IMR-90 (cell line): ENCODE measurements around the gene VPS37B. TPM values are rescaled to one million over a fixed set of nuclear protein-coding genes. Genes with fewer than 3 reads are reported as not detected.
A peak's percentile ranks its signal among the peaks of the same experiment; 100 is the strongest.

Experiments
- ATAC-seq: fragments of 200-7000 bp; cut with Tn5 transposase; 2 replicates; pipeline ENCODE4 v1.9.1; 2020; ENCODE audit warnings: low read depth, mild to moderate bottlenecking, moderate library complexity
- BruUV-seq: library from RNA; stranded (reverse); fragments of 400-500 nt; replicated peaks from 2 replicates; lab custom pipeline; 2021; lab: Mats Ljungman, UMichigan
- CTCF ChIA-PET: fragments of 300-600 bp; formaldehyde crosslinking; extraction: SDS; loops from one replicate; lab custom pipeline; 2021; ENCODE audit warnings: antibody characterized with exemption; lab: Yijun Ruan, JAX
- POLR2A ChIA-PET: fragments of 300-600 bp; sonication (Branson Sonifier 250); formaldehyde crosslinking; loops from one replicate; lab custom pipeline; 2022; ENCODE audit warnings: antibody characterized with exemption; ENCODE audit not compliant: unreplicated experiment; lab: Charles Lee
- DNase-seq: peaks from one replicate; pipeline ENCODE4 v3.0.0; 2013
- H2AFZ ChIP-seq: replicated peaks from 2 replicates; pipeline ENCODE3; 2013; ENCODE audit warnings: low read length, mild to moderate bottlenecking; ENCODE audit not compliant: poor library complexity
- H2AK5ac ChIP-seq: 2 replicates; pipeline ENCODE4 v1.6.1; 2013; ENCODE audit warnings: low read depth, low read length, inconsistent platforms
- H2AK9ac ChIP-seq: replicated peaks from 2 replicates; pipeline ENCODE3; 2013; ENCODE audit warnings: mild to moderate bottlenecking, low read depth, low read length, moderate library complexity; ENCODE audit not compliant: poor library complexity
- H2BK120ac ChIP-seq: 2 replicates; pipeline ENCODE4 v1.6.1; 2013; ENCODE audit warnings: low read depth, low read length, inconsistent platforms
- H2BK15ac ChIP-seq: 3 replicates; pipeline ENCODE4 v1.6.1; 2013; ENCODE audit warnings: low read depth, low read length, inconsistent platforms
- H2BK20ac ChIP-seq: 2 replicates; pipeline ENCODE4 v1.6.1; 2013; ENCODE audit warnings: low read depth, mild to moderate bottlenecking, inconsistent platforms, low read length, moderate library complexity
- H2BK5ac ChIP-seq: 2 replicates; pipeline ENCODE4 v1.6.1; 2013; ENCODE audit warnings: mild to moderate bottlenecking, low read depth, low read length, inconsistent platforms; ENCODE audit not compliant: poor library complexity, severe bottlenecking
- H3K14ac ChIP-seq: replicated peaks from 2 replicates; pipeline ENCODE4 v1.6.1; 2013; ENCODE audit warnings: low read depth, low read length, inconsistent platforms
- H3K18ac ChIP-seq: 2 replicates; pipeline ENCODE4 v1.6.1; 2013; ENCODE audit warnings: low read depth, low read length, control low read depth
- H3K23ac ChIP-seq: 2 replicates; pipeline ENCODE4 v1.6.1; 2013; ENCODE audit warnings: low read depth, low read length, inconsistent platforms
- H3K27ac ChIP-seq: 2 replicates; pipeline ENCODE4 v1.5.1; 2013; ENCODE audit warnings: mild to moderate bottlenecking, control low read depth, low read length; ENCODE audit not compliant: insufficient read depth
- H3K27me3 ChIP-seq: 2 replicates; pipeline ENCODE4 v1.6.1; 2013; ENCODE audit warnings: low read length; ENCODE audit not compliant: control insufficient read depth, insufficient read depth
- H3K36me3 ChIP-seq: 2 replicates; pipeline ENCODE4 v1.6.1; 2013; ENCODE audit warnings: low read length, mixed read lengths; ENCODE audit not compliant: control insufficient read depth, insufficient read depth
- H3K4ac ChIP-seq: 2 replicates; pipeline ENCODE4 v1.6.1; 2013; ENCODE audit warnings: low read depth, low read length, inconsistent platforms
- H3K4me1 ChIP-seq: 2 replicates; pipeline ENCODE4 v1.6.1; 2013; ENCODE audit warnings: low read length, mixed read lengths; ENCODE audit not compliant: control insufficient read depth, insufficient read depth
- H3K4me2 ChIP-seq: 2 replicates; pipeline ENCODE4 v1.6.1; 2013; ENCODE audit warnings: low read depth, mild to moderate bottlenecking, control low read depth, low read length, moderate library complexity
- H3K4me3 ChIP-seq: 2 replicates; pipeline ENCODE4 v1.5.1; 2013; ENCODE audit warnings: low read depth, mild to moderate bottlenecking, control low read depth, low read length, moderate library complexity; ENCODE audit not compliant: insufficient read depth
- H3K56ac ChIP-seq: 2 replicates; pipeline ENCODE4 v1.6.1; 2013; ENCODE audit warnings: low read length, inconsistent platforms; ENCODE audit not compliant: insufficient read depth; ENCODE audit errors: extremely low read depth
- H3K79me1 ChIP-seq, 2 experiments: 2 replicates each; pipeline ENCODE4 v1.6.1; 2013; ENCODE audit warnings: low read length in 2 of 2, inconsistent platforms in 1 of 2, low read depth in 1 of 2
- H3K9ac ChIP-seq: 2 replicates; pipeline ENCODE4 v1.6.1; 2013; ENCODE audit warnings: low read depth, low read length, control low read depth
- H3K9me1 ChIP-seq: 2 replicates; pipeline ENCODE4 v1.6.1; 2013; ENCODE audit warnings: low read length, inconsistent platforms; ENCODE audit not compliant: insufficient read depth
- H3K9me3 ChIP-seq: 2 replicates; pipeline ENCODE4 v1.6.1; 2013; ENCODE audit warnings: low read length; ENCODE audit not compliant: control insufficient read depth, insufficient read depth
- H4K20me1 ChIP-seq: 2 replicates; pipeline ENCODE4 v1.6.1; 2013; ENCODE audit warnings: low read length, inconsistent platforms; ENCODE audit not compliant: insufficient read depth
- H4K5ac ChIP-seq: 2 replicates; pipeline ENCODE4 v1.6.1; 2013; ENCODE audit warnings: mild to moderate bottlenecking, low read depth, low read length, control low read depth
- H4K8ac ChIP-seq, 2 experiments: 2 replicates each; pipeline ENCODE4 v1.6.1; 2013; ENCODE audit warnings: low read depth in 2 of 2, low read length in 2 of 2, control low read depth in 1 of 2, inconsistent platforms in 1 of 2
- H4K91ac ChIP-seq: 2 replicates; pipeline ENCODE4 v1.6.1; 2013; ENCODE audit warnings: low read depth, low read length, inconsistent platforms; ENCODE audit not compliant: insufficient read depth
- BHLHE40 ChIP-seq: fragments of 150-350 bp; IDR thresholded peaks from 2 replicates; pipeline ENCODE4 v1.6.1; 2016; ENCODE audit warnings: mild to moderate bottlenecking, low read depth, low read length
- CEBPB ChIP-seq: IDR thresholded peaks from 2 replicates; pipeline ENCODE4 v1.6.1; 2012; ENCODE audit warnings: low read depth, low read length, improper control_type of control experiment
- CHD1 ChIP-seq: IDR thresholded peaks from 2 replicates; pipeline ENCODE4 v1.6.1; 2012; ENCODE audit warnings: low read depth, low read length, improper control_type of control experiment
- FOS ChIP-seq: fragments of 150-350 bp; IDR thresholded peaks from 2 replicates; pipeline ENCODE4 v1.6.1; 2016; ENCODE audit warnings: low read depth, low read length
- MAZ ChIP-seq: IDR thresholded peaks from 2 replicates; pipeline ENCODE4 v1.6.1; 2012; ENCODE audit warnings: low read depth, mild to moderate bottlenecking, low read length, improper control_type of control experiment, moderate library complexity, borderline replicate concordance
- MXI1 ChIP-seq: IDR thresholded peaks from 2 replicates; pipeline ENCODE4 v1.6.1; 2012; ENCODE audit warnings: low read depth, mild to moderate bottlenecking, low read length, moderate library complexity, borderline replicate concordance
- NFE2L2 ChIP-seq: fragments of 150-350 bp; IDR thresholded peaks from 2 replicates; pipeline ENCODE4 v1.6.1; 2016; ENCODE audit warnings: low read depth, mild to moderate bottlenecking, low read length
- POLR2A ChIP-seq: IDR thresholded peaks from 2 replicates; pipeline ENCODE4 v1.6.1; 2012; ENCODE audit warnings: mild to moderate bottlenecking, low read depth, low read length
- RAD21 ChIP-seq: IDR thresholded peaks from 2 replicates; pipeline ENCODE4 v1.6.1; 2012; ENCODE audit warnings: low read length, improper control_type of control experiment
- RCOR1 ChIP-seq: IDR thresholded peaks from 2 replicates; pipeline ENCODE4 v1.6.1; 2012; ENCODE audit warnings: mild to moderate bottlenecking, low read length, improper control_type of control experiment; ENCODE audit not compliant: insufficient replicate concordance
- RFX5 ChIP-seq: IDR thresholded peaks from 2 replicates; pipeline ENCODE4 v1.8.0; 2012; ENCODE audit warnings: low read depth, mild to moderate bottlenecking, low read length, moderate library complexity
- SMC3 ChIP-seq: fragments of 150-350 bp; IDR thresholded peaks from 2 replicates; pipeline ENCODE4 v1.6.1; 2016; ENCODE audit warnings: low read depth, mild to moderate bottlenecking, antibody characterized with exemption, low read length, moderate library complexity
- WGBS, 2 experiments: methylation state at CpG; one replicate each; pipeline versions ENCODE4 v1.1.5 to v1.1.7; 2013; ENCODE audit warnings: missing lambda C conversion rate in 2 of 2; ENCODE audit not compliant: insufficient read length in 1 of 2; ENCODE audit errors: extremely low coverage in 2 of 2; 5-methylcytosine and 5-hydroxymethylcytosine counted together
- dilution Hi-C: fragments of 300-500 bp; cut with HindIII; formaldehyde crosslinking; loops from one replicate; pipeline ENCODE4 v1.14.3; 2018; ENCODE audit warnings: low sequenced_read_pairs; ENCODE audit not compliant: unreplicated experiment
- in situ Hi-C: fragments of 300-500 bp; cut with MboI; formaldehyde crosslinking; loops from 3 replicates; pipeline ENCODE4 v1.14.3; 2019; ENCODE audit warnings: low sequenced_read_pairs, inconsistent platforms, mixed read lengths
- intact Hi-C: fragments of 100-400 bp; cut with micrococcal nuclease; formaldehyde crosslinking; loops from 2 replicates; pipeline ENCODE4 v1.10.0; 2022
- polyA plus RNA-seq, 3 experiments: library from polyadenylated mRNA; depleted of rRNA; stranded (reverse); fragments of >200 nt; gene quantifications; 2 replicates each; pipeline ENCODE4 v1.2.3, GENCODE V29; 2012; ENCODE audit warnings: low replicate concordance in 1 of 3
- total RNA-seq: library from RNA; depleted of rRNA; stranded (reverse); fragments of >200 nt; gene quantifications from 2 replicates; pipeline ENCODE4 v1.2.3, GENCODE V29; 2012
- TF ChIP-seq, protein P1 (sequence below): fragments of 150-350 bp; IDR thresholded peaks from 2 replicates; pipeline ENCODE4 v1.6.1; 2017; ENCODE audit warnings: mild to moderate bottlenecking, antibody characterized with exemption, low read length, low read depth
- TF ChIP-seq, protein P2 (sequence below): fragments of 150-350 bp; IDR thresholded peaks from 2 replicates; pipeline ENCODE4 v1.6.1; 2016; ENCODE audit warnings: low read depth, mild to moderate bottlenecking, low read length, moderate library complexity, borderline replicate concordance

The VPS37B gene
- total and polyA plus RNA-seq, 2 of the 4 experiments (the other 2 are of a cell fraction) = 8.6 to 25.7 TPM

DNA sequence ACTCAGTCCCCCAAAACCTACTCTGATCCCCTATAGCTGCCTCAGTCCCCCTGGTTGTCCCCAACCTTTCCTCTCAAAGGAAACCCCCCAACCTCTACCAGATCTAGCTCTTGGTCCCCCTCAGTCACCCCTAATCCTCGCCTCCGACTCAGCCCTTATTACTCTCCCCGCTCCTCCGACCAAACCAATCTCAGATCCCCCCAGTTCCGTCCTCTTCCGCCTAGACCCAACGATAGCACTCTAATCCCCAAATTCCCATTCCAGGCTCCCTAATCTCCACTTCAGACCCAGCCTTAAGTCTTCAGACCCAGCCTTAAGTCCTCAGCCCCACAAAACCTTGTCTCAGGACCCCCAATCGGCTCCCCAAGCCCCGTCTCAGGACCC lies 612 bp downstream of the VPS37B start:
- peak overlapping the region; percentile 88 for H4K5ac ChIP-seq
- peak overlapping the region; percentile 87 for H3K56ac ChIP-seq
- H3K4me3 ChIP-seq = peak overlapping the region; percentile 97
- DNase-seq = no peak
- peak; percentile 18 for ATAC-seq
- peaks cover 19% of the 10 kb centered on the region for H3K4me1 ChIP-seq
- H2AFZ ChIP-seq = peak overlapping the region; percentile 99
- no peak for TF ChIP-seq SMC3
- TF ChIP-seq, protein P1, sequence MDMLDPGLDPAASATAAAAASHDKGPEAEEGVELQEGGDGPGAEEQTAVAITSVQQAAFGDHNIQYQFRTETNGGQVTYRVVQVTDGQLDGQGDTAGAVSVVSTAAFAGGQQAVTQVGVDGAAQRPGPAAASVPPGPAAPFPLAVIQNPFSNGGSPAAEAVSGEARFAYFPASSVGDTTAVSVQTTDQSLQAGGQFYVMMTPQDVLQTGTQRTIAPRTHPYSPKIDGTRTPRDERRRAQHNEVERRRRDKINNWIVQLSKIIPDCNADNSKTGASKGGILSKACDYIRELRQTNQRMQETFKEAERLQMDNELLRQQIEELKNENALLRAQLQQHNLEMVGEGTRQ = no peak
- no peak for TF ChIP-seq MXI1
- TF ChIP-seq MAZ = no peak
- TF ChIP-seq RAD21 = no peak
- TF ChIP-seq FOS = no peak
- TF ChIP-seq RFX5 = no peak
- TF ChIP-seq, protein P2, sequence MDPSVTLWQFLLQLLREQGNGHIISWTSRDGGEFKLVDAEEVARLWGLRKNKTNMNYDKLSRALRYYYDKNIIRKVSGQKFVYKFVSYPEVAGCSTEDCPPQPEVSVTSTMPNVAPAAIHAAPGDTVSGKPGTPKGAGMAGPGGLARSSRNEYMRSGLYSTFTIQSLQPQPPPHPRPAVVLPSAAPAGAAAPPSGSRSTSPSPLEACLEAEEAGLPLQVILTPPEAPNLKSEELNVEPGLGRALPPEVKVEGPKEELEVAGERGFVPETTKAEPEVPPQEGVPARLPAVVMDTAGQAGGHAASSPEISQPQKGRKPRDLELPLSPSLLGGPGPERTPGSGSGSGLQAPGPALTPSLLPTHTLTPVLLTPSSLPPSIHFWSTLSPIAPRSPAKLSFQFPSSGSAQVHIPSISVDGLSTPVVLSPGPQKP = no peak
- no peak for TF ChIP-seq BHLHE40
- no peak for TF ChIP-seq NFE2L2
- TF ChIP-seq CHD1 = no peak
- TF ChIP-seq RCOR1 = no peak
- TF ChIP-seq POLR2A = no peak
- TF ChIP-seq CEBPB = no peak
- no peak overlapping the region for H2BK20ac ChIP-seq
- peak overlapping the region; percentile 93 for H3K27ac ChIP-seq
- POLR2A ChIA-PET = no interaction called here
- H4K20me1 ChIP-seq = peaks cover 47% of the 10 kb centered on the region; the same call in 1 of the 2 replicates
- peak overlapping the region; percentile 99 for H3K14ac ChIP-seq
- peak overlapping the region; percentile 97 for H3K4ac ChIP-seq
- peaks cover 23% of the 10 kb centered on the region for H3K9me1 ChIP-seq
- peak overlapping the region; percentile 74; the same call in 1 of the 2 replicates for H2BK120ac ChIP-seq
- WGBS, 2 experiments = 5% methylated on average over 9 of the region's 9 CpGs; no CpG with 5 or more reads in 1 of the 2 experiments
- H3K23ac ChIP-seq = peak overlapping the region; percentile 98
- peak overlapping the region; percentile 75 for H2AK5ac ChIP-seq
- intact Hi-C loops = loop anchor here (10.0 kb wide), 1 partner anchor 339 kb away; the partner anchor contains the start of genes MPHOSPH9 and MTRFR
- H3K9ac ChIP-seq = peak overlapping the region; percentile 98
- no peaks in the 10 kb centered on the region for H3K27me3 ChIP-seq
- H3K36me3 ChIP-seq = no peaks in the 10 kb centered on the region; the same call in 1 of the 2 replicates
- peak overlapping the region; percentile 33 to 94 for H4K8ac ChIP-seq
- CTCF ChIA-PET = no interaction called here
- H2BK15ac ChIP-seq = peak overlapping the region; percentile 20; the same call in 1 of the 3 replicates
- in situ Hi-C loops = no loop called here
- H4K91ac ChIP-seq = peak overlapping the region; percentile 77
- BruUV-seq = no TSS peak
- dilution Hi-C loops = no loop called here
- peak overlapping the region; percentile 83; the same call in 1 of the 2 replicates for H3K18ac ChIP-seq
- peak overlapping the region; percentile 89 for H2BK5ac ChIP-seq
- H2AK9ac ChIP-seq = peak overlapping the region; percentile 97
- H3K9me3 ChIP-seq = no peaks in the 10 kb centered on the region
- H3K4me2 ChIP-seq = peak overlapping the region; percentile 97
- H3K79me1 ChIP-seq = peaks cover 0 to 63% of the 10 kb centered on the region in 2 experiments; a peak in 2 of 4 replicates
